Activated naive CD8-positive, alpha-beta T cell treated with anti-CD3 and anti-CD28 coated beads, Interleukin-2, amount 10 ng/mL, durations not matched to agents 7 days and 5 days (primary cell): ENCODE measurements around the gene SEM1. TPM values are rescaled to one million over a fixed set of nuclear protein-coding genes. Genes with fewer than 3 reads are reported as not detected.
"Not testable (repeated sequence)": the region's sequence is repeated elsewhere in the genome, so short reads cannot be mapped to it uniquely, and the experiment has no call there.

ENCODE experiments used
- ATAC-seq: fragments of 150-1000 bp; cut with Tn5 transposase; one replicate; pipeline ENCODE4 v1.10.0; 2021; ENCODE audit warnings: low read depth, moderate library complexity
- POLR2A ChIA-PET: fragments of 350-600 bp; sonication (Branson Sonifier 250); formaldehyde crosslinking; loops from one replicate; lab custom pipeline; 2021; ENCODE audit warnings: antibody characterized with exemption; lab: Charles Lee
- DNase-seq: peaks from one replicate; pipeline ENCODE4 v3.0.0; 2021
- H3K27ac Mint-ChIP-seq: one replicate; pipeline ENCODE4 v1.8.0; 2022; ENCODE audit warnings: mild to moderate bottlenecking, mixed read lengths
- H3K27me3 Mint-ChIP-seq: one replicate; pipeline ENCODE4 v1.8.0; 2022; ENCODE audit warnings: mild to moderate bottlenecking, moderate library complexity, mixed read lengths
- H3K36me3 Mint-ChIP-seq: one replicate; pipeline ENCODE4 v1.8.0; 2021; ENCODE audit warnings: mild to moderate bottlenecking, mixed read lengths
- H3K4me1 Mint-ChIP-seq: one replicate; pipeline ENCODE4 v1.8.0; 2021; ENCODE audit warnings: mixed read lengths
- H3K4me3 Mint-ChIP-seq: one replicate; pipeline ENCODE4 v1.8.0; 2022; ENCODE audit warnings: mild to moderate bottlenecking, moderate library complexity, mixed read lengths
- H3K9me3 Mint-ChIP-seq: one replicate; pipeline ENCODE4 v1.8.0; 2021; ENCODE audit warnings: mixed read lengths
- total RNA-seq, 2 experiments: library from RNA; stranded (reverse); gene quantifications; one replicate each; pipeline ENCODE4 v1.2.3, GENCODE V29; 2021

Gene SEM1
- total RNA-seq, 2 experiments from 2014 or later = 42.8 to 49.7 TPM

- H3K4me3 Mint-ChIP-seq = no peak overlapping the region
- H3K9me3 Mint-ChIP-seq = peaks cover 3% of the 10 kb centered on the region
- peaks cover 40% of the 10 kb centered on the region for H3K27me3 Mint-ChIP-seq
- H3K4me1 Mint-ChIP-seq = no peaks in the 10 kb centered on the region
- H3K36me3 Mint-ChIP-seq = peaks cover 1% of the 10 kb centered on the region
- DNase-seq (no peak), ATAC-seq (no peak)
- H3K27ac Mint-ChIP-seq = no peak overlapping the region
- POLR2A ChIA-PET = no interaction called here
Observed at GRCh38 chr7:96720843-96721242, 11.2 kb upstream of the SEM1 start.

GRCh38 chr7:96719164-96719563, 9.5 kb upstream of the SEM1 start:
- POLR2A ChIA-PET = no interaction called here
- H3K4me3 Mint-ChIP-seq = no peak overlapping the region
- no peaks in the 10 kb centered on the region for H3K4me1 Mint-ChIP-seq
- H3K27ac Mint-ChIP-seq = no peak overlapping the region
- peaks cover 28% of the 10 kb centered on the region for H3K27me3 Mint-ChIP-seq
- no peak for ATAC-seq
- peaks cover 1% of the 10 kb centered on the region for H3K36me3 Mint-ChIP-seq
- DNase-seq = no peak
- H3K9me3 Mint-ChIP-seq = peaks cover 3% of the 10 kb centered on the region

- Mint-ChIP-seq H3K36me3 (peaks cover 1% of the 10 kb centered on the region), H3K27me3 (peaks cover 27% of the 10 kb centered on the region), H3K4me1 (no peaks in the 10 kb centered on the region), H3K9me3 (peaks cover 6% of the 10 kb centered on the region), H3K4me3 (no peak overlapping the region), H3K27ac (no peak overlapping the region)
- DNase-seq (no peak), ATAC-seq (no peak)
- POLR2A ChIA-PET = no interaction called here
Observed at GRCh38 chr7:96718107-96719003, 8.7 kb upstream of the SEM1 start.

- POLR2A ChIA-PET = no interaction called here
- DNase-seq (no peak), ATAC-seq (no peak)
- peaks cover 9% of the 10 kb centered on the region for H3K9me3 Mint-ChIP-seq
- no peaks in the 10 kb centered on the region for H3K36me3 Mint-ChIP-seq
- no peak overlapping the region for H3K27ac Mint-ChIP-seq
- peaks cover 9% of the 10 kb centered on the region for H3K27me3 Mint-ChIP-seq
- no peak overlapping the region for H3K4me3 Mint-ChIP-seq
- peaks cover 10% of the 10 kb centered on the region for H3K4me1 Mint-ChIP-seq
Observed at GRCh38 chr7:96713037-96713436, 3.4 kb upstream of the SEM1 start.

GRCh38 chr7:96710544-96710943, 898 bp upstream of the SEM1 start:
- Mint-ChIP-seq H3K9me3 (peaks cover 9% of the 10 kb centered on the region), H3K36me3 (peaks cover 6% of the 10 kb centered on the region), H3K4me1 (peaks cover 18% of the 10 kb centered on the region), H3K4me3 (no peak overlapping the region), H3K27me3 (peaks cover 2% of the 10 kb centered on the region), H3K27ac (no peak overlapping the region)
- DNase-seq (no peak), ATAC-seq (no peak)
- POLR2A ChIA-PET = no interaction called here

- POLR2A ChIA-PET = interaction anchor here (0.6 kb wide), 2 partner anchors 23 to 1164 kb away, joined by 3 to 7 read pairs; no protein-coding TSS in a partner anchor
- Mint-ChIP-seq H3K9me3 (peaks cover 9% of the 10 kb centered on the region), H3K4me3 (peak overlapping the region; percentile 99), H3K36me3 (peaks cover 11% of the 10 kb centered on the region), H3K4me1 (peaks cover 20% of the 10 kb centered on the region), H3K27me3 (no peaks in the 10 kb centered on the region), H3K27ac (peak overlapping the region; percentile 93)
- DNase-seq (no peak), ATAC-seq (peak; percentile 6)
Observed at GRCh38 chr7:96708872-96709271, 774 bp downstream of the SEM1 start.

- ATAC-seq (no peak), DNase-seq (no peak)
- Mint-ChIP-seq H3K4me1 (peaks cover 20% of the 10 kb centered on the region), H3K9me3 (peaks cover 7% of the 10 kb centered on the region), H3K36me3 (peaks cover 11% of the 10 kb centered on the region), H3K27ac (no peak overlapping the region), H3K4me3 (peak overlapping the region; percentile 99), H3K27me3 (no peaks in the 10 kb centered on the region)
- POLR2A ChIA-PET = interaction anchor here (0.6 kb wide), 1 partner anchor 1164 kb away, joined by 3 read pairs; no protein-coding TSS in a partner anchor
Observed at GRCh38 chr7:96707901-96708774, 1.5 kb downstream of the SEM1 start.

- POLR2A ChIA-PET = no interaction called here
Observed at GRCh38 chr7:96701258-96701657, 8.4 kb downstream of the SEM1 start.

GRCh38 chr7:96700516-96700915, 9.1 kb downstream of the SEM1 start:
- H3K27ac Mint-ChIP-seq = no peak overlapping the region
- no peak overlapping the region for H3K4me3 Mint-ChIP-seq
- H3K9me3 Mint-ChIP-seq = no peaks in the 10 kb centered on the region
- ATAC-seq = no peak
- H3K27me3 Mint-ChIP-seq = no peaks in the 10 kb centered on the region
- no peak for DNase-seq
- peaks cover 7% of the 10 kb centered on the region for H3K4me1 Mint-ChIP-seq
- peaks cover 22% of the 10 kb centered on the region for H3K36me3 Mint-ChIP-seq
- POLR2A ChIA-PET = no interaction called here

More at GRCh38 chr7:96701258-96701657, 8.4 kb downstream of the SEM1 start:
- Mint-ChIP-seq H3K9me3 (no peaks in the 10 kb centered on the region), H3K36me3 (peaks cover 25% of the 10 kb centered on the region), H3K27me3 (no peaks in the 10 kb centered on the region), H3K4me3 (no peak overlapping the region), H3K4me1 (peaks cover 7% of the 10 kb centered on the region), H3K27ac (no peak overlapping the region)
- ATAC-seq (no peak), DNase-seq (no peak)

GRCh38 chr7:96699219-96699871, 10.3 kb downstream of the SEM1 start:
- ATAC-seq (no peak), DNase-seq (no peak)
- no peaks in the 10 kb centered on the region for H3K9me3 Mint-ChIP-seq
- no peak overlapping the region for H3K4me3 Mint-ChIP-seq
- peaks cover 5% of the 10 kb centered on the region for H3K4me1 Mint-ChIP-seq
- H3K27ac Mint-ChIP-seq = no peak overlapping the region
- H3K27me3 Mint-ChIP-seq = no peaks in the 10 kb centered on the region
- peaks cover 20% of the 10 kb centered on the region for H3K36me3 Mint-ChIP-seq
- POLR2A ChIA-PET = no interaction called here

- ATAC-seq, H3K27me3 Mint-ChIP-seq, H3K4me3 Mint-ChIP-seq, POLR2A ChIA-PET, H3K27ac Mint-ChIP-seq, DNase-seq, H3K4me1 Mint-ChIP-seq, H3K9me3 Mint-ChIP-seq: not testable (repeated sequence)
- H3K36me3 Mint-ChIP-seq = peaks cover 25% of the 10 kb centered on the region
Observed at GRCh38 chr7:96698449-96698848, 11.2 kb downstream of the SEM1 start.

GRCh38 chr7:96697822-96698221, 11.8 kb downstream of the SEM1 start:
- Mint-ChIP-seq H3K27ac (no peak overlapping the region), H3K4me3 (no peak overlapping the region), H3K27me3 (no peaks in the 10 kb centered on the region), H3K9me3 (no peaks in the 10 kb centered on the region), H3K4me1 (peaks cover 8% of the 10 kb centered on the region), H3K36me3 (peaks cover 25% of the 10 kb centered on the region)
- ATAC-seq = no peak
- POLR2A ChIA-PET = no interaction called here
- no peak for DNase-seq

GRCh38 chr7:96695581-96695980, 14.1 kb downstream of the SEM1 start:
- H3K9me3 Mint-ChIP-seq = no peaks in the 10 kb centered on the region
- peaks cover 10% of the 10 kb centered on the region for H3K4me1 Mint-ChIP-seq
- H3K36me3 Mint-ChIP-seq = peaks cover 31% of the 10 kb centered on the region

More at GRCh38 chr7:96695581-96695980, 14.1 kb downstream of the SEM1 start:
- DNase-seq (no peak), ATAC-seq (no peak)
- POLR2A ChIA-PET = no interaction called here
- H3K4me3 Mint-ChIP-seq = no peak overlapping the region
- no peak overlapping the region for H3K27ac Mint-ChIP-seq
- no peaks in the 10 kb centered on the region for H3K27me3 Mint-ChIP-seq
